ENCODE measurements around the gene SNRPB2.

SNRPB2 gene

GRCh38 chr20:16729565-16730460, at the start of gene SNRPB2:
TSS of gene SNRPB2 (plus strand) at chr20:16730026. CDS start at chr20:16731703, 1,677 bp downstream.
- peak; percentile 94 to 96 for DNase-seq
- no peak for TF ChIP-seq GATA1 (IDR thresholded peaks at IDR 0.05; ENCODE audit: low read depth, low read length)
- peak; percentile 90 for TF ChIP-seq POLR2A (IDR thresholded peaks at IDR 0.05; ENCODE audit: low read length)

- DNase-seq: no peak
- TF ChIP-seq GATA1 (IDR thresholded peaks at IDR 0.05; ENCODE audit: low read depth, low read length) (no peak), POLR2A (IDR thresholded peaks at IDR 0.05; ENCODE audit: low read length) (no peak)
Observed at GRCh38 chr20:16684416-16684815, 45.4 kb upstream of the SNRPB2 start.

- no peak for DNase-seq
- TF ChIP-seq POLR2A (IDR thresholded peaks at IDR 0.05; ENCODE audit: low read length) (no peak), GATA1 (IDR thresholded peaks at IDR 0.05; ENCODE audit: low read depth, low read length) (no peak)
Observed at GRCh38 chr20:16689906-16690305, 39.9 kb upstream of the SNRPB2 start.

- no peak for TF ChIP-seq GATA1 (IDR thresholded peaks at IDR 0.05; ENCODE audit: low read depth, low read length)
- no peak for TF ChIP-seq POLR2A (IDR thresholded peaks at IDR 0.05; ENCODE audit: low read length)
- no peak for DNase-seq
Observed at GRCh38 chr20:16691381-16691780, 38.4 kb upstream of the SNRPB2 start.

- no peak for TF ChIP-seq POLR2A (IDR thresholded peaks at IDR 0.05; ENCODE audit: low read length)
- TF ChIP-seq GATA1 (IDR thresholded peaks at IDR 0.05; ENCODE audit: low read depth, low read length): no peak
- no peak for DNase-seq
Observed at GRCh38 chr20:16692009-16692408, 37.8 kb upstream of the SNRPB2 start.

GRCh38 chr20:16692442-16692841, 37.4 kb upstream of the SNRPB2 start:
- DNase-seq: no peak
- TF ChIP-seq GATA1 (IDR thresholded peaks at IDR 0.05; ENCODE audit: low read depth, low read length) (no peak), POLR2A (IDR thresholded peaks at IDR 0.05; ENCODE audit: low read length) (no peak)

GRCh38 chr20:16693278-16693677, 36.5 kb upstream of the SNRPB2 start:
- TF ChIP-seq POLR2A (IDR thresholded peaks at IDR 0.05; ENCODE audit: low read length) (no peak), GATA1 (IDR thresholded peaks at IDR 0.05; ENCODE audit: low read depth, low read length) (no peak)

GRCh38 chr20:16694161-16694560, 35.7 kb upstream of the SNRPB2 start:
- DNase-seq: no peak
- TF ChIP-seq POLR2A (IDR thresholded peaks at IDR 0.05; ENCODE audit: low read length) (no peak), GATA1 (IDR thresholded peaks at IDR 0.05; ENCODE audit: low read depth, low read length) (no peak)

More at GRCh38 chr20:16693278-16693677, 36.5 kb upstream of the SNRPB2 start:
- DNase-seq: no peak

GRCh38 chr20:16695628-16696027, 34.2 kb upstream of the SNRPB2 start:
- TF ChIP-seq POLR2A (IDR thresholded peaks at IDR 0.05; ENCODE audit: low read length): no peak
- no peak for TF ChIP-seq GATA1 (IDR thresholded peaks at IDR 0.05; ENCODE audit: low read depth, low read length)
- DNase-seq: no peak

GRCh38 chr20:16699293-16699692, 30.5 kb upstream of the SNRPB2 start:
- no peak for TF ChIP-seq GATA1 (IDR thresholded peaks at IDR 0.05; ENCODE audit: low read depth, low read length)
- no peak for DNase-seq

GRCh38 chr20:16701296-16701695, 28.5 kb upstream of the SNRPB2 start:
- TF ChIP-seq GATA1 (IDR thresholded peaks at IDR 0.05; ENCODE audit: low read depth, low read length) (no peak), POLR2A (IDR thresholded peaks at IDR 0.05; ENCODE audit: low read length) (no peak)
- peak in 1 of 2 experiments; percentile 4 for DNase-seq

GRCh38 chr20:16703570-16703969, 26.3 kb upstream of the SNRPB2 start:
- DNase-seq: no peak
- no peak for TF ChIP-seq POLR2A (IDR thresholded peaks at IDR 0.05; ENCODE audit: low read length)
- TF ChIP-seq GATA1 (IDR thresholded peaks at IDR 0.05; ENCODE audit: low read depth, low read length): no peak

- no peak for DNase-seq
- TF ChIP-seq POLR2A (IDR thresholded peaks at IDR 0.05; ENCODE audit: low read length) (no peak), GATA1 (IDR thresholded peaks at IDR 0.05; ENCODE audit: low read depth, low read length) (no peak)
Observed at GRCh38 chr20:16707674-16708073, 22.2 kb upstream of the SNRPB2 start.

GRCh38 chr20:16708602-16709001, 21.2 kb upstream of the SNRPB2 start:
- TF ChIP-seq POLR2A (IDR thresholded peaks at IDR 0.05; ENCODE audit: low read length) (no peak), GATA1 (IDR thresholded peaks at IDR 0.05; ENCODE audit: low read depth, low read length) (no peak)
- DNase-seq: no peak

GRCh38 chr20:16709017-16709416, 20.8 kb upstream of the SNRPB2 start:
- TF ChIP-seq GATA1 (IDR thresholded peaks at IDR 0.05; ENCODE audit: low read depth, low read length) (no peak), POLR2A (IDR thresholded peaks at IDR 0.05; ENCODE audit: low read length) (no peak)
- no peak for DNase-seq
